Neural cell (in vitro differentiated cells): ENCODE data around the gene ITFG1. TPM values are rescaled to one million over a fixed set of nuclear protein-coding genes. Genes with fewer than 3 reads are reported as not detected.

ENCODE experiments used
- H2AFZ ChIP-seq: fragments of 200-600, 300-800 bp; sonication (generic), shearing (Covaris generic); 2 replicates; pipeline ENCODE4 v1.6.0; 2014; ENCODE audit warnings: low read depth, mild to moderate bottlenecking, antibody characterized with exemption, low read length, moderate library complexity
- H3F3A ChIP-seq: fragments of 200-600 bp; shearing (Covaris generic); 2 replicates; pipeline ENCODE4 v1.6.1; 2016; ENCODE audit warnings: mild to moderate bottlenecking, moderate library complexity, mixed read lengths, antibody characterized with exemption, low read length; ENCODE audit not compliant: insufficient read depth, poor library complexity, severe bottlenecking
- H3K27ac ChIP-seq: fragments of 200-600, 300-800 bp; sonication (generic), shearing (Covaris generic); 2 replicates; pipeline ENCODE4 v1.5.1; 2014; ENCODE audit warnings: mild to moderate bottlenecking, low read length, moderate library complexity
- H3K27me3 ChIP-seq: fragments of 300-800, 200-600 bp; sonication (generic), shearing (Covaris generic); 2 replicates; pipeline ENCODE4 v1.6.0; 2014; ENCODE audit warnings: mild to moderate bottlenecking, low read depth, low read length, moderate library complexity; ENCODE audit not compliant: insufficient read depth
- H3K36me3 ChIP-seq: fragments of 300-800, 200-600 bp; sonication (generic), shearing (Covaris generic); 2 replicates; pipeline ENCODE4 v1.5.1; 2014; ENCODE audit warnings: mild to moderate bottlenecking, antibody characterized with exemption, low read length, moderate library complexity; ENCODE audit not compliant: insufficient read depth
- H3K4me2 ChIP-seq: fragments of 300-800, 200-600 bp; sonication (generic), shearing (Covaris generic); 2 replicates; pipeline ENCODE4 v1.6.0; 2014; ENCODE audit warnings: mild to moderate bottlenecking, low read length
- H3K4me3 ChIP-seq: fragments of 300-800, 200-600 bp; sonication (generic), shearing (Covaris generic); 2 replicates; pipeline ENCODE4 v1.5.1; 2014; ENCODE audit warnings: mild to moderate bottlenecking, low read length, moderate library complexity
- H3K79me2 ChIP-seq: fragments of 200-600 bp; shearing (Covaris generic); replicated peaks from 2 replicates; pipeline ENCODE4 v1.6.0; 2014; ENCODE audit warnings: mild to moderate bottlenecking, low read length, moderate library complexity; ENCODE audit not compliant: insufficient read depth
- H3K9ac ChIP-seq: fragments of 300-800, 200-600 bp; sonication (generic), shearing (Covaris generic); 2 replicates; pipeline ENCODE4 v1.6.1; 2016; ENCODE audit warnings: mild to moderate bottlenecking, low read length, mixed read lengths
- H3K9me2 ChIP-seq: fragments of 200-600 bp; shearing (Covaris generic); 2 replicates; pipeline ENCODE4 v1.6.1; 2016; ENCODE audit warnings: mild to moderate bottlenecking, low read length, mixed read lengths; ENCODE audit not compliant: insufficient read depth
- H3K9me3 ChIP-seq: fragments of 200-600, 300-800 bp; sonication (generic), shearing (Covaris generic); 2 replicates; pipeline ENCODE4 v1.6.1; 2016; ENCODE audit warnings: mild to moderate bottlenecking, mixed run types, low read length, moderate library complexity, mixed read lengths
- H4K20me1 ChIP-seq: fragments of 200-600 bp; shearing (Covaris generic); 2 replicates; pipeline ENCODE4 v1.6.1; 2016; ENCODE audit warnings: mild to moderate bottlenecking, mixed run types; ENCODE audit not compliant: insufficient read depth
- CTCF ChIP-seq: fragments of 450-650 bp; IDR thresholded peaks from 2 replicates; pipeline ENCODE4 v1.5.1; 2014; ENCODE audit warnings: antibody characterized with exemption, mild to moderate bottlenecking, moderate library complexity; ENCODE audit not compliant: poor library complexity, severe bottlenecking
- EP300 ChIP-seq: fragments of 450-650 bp; conservative IDR thresholded peaks from 2 replicates; pipeline ENCODE4 v1.6.1; 2014; ENCODE audit warnings: antibody characterized with exemption, mild to moderate bottlenecking, moderate library complexity; ENCODE audit not compliant: poor library complexity, severe bottlenecking
- EZH2 ChIP-seq: fragments of 200-600, 300-800 bp; shearing (Covaris generic), sonication (generic); IDR thresholded peaks from 2 replicates; pipeline ENCODE4 v1.6.1; 2014; ENCODE audit warnings: antibody characterized with exemption, low read length, borderline replicate concordance, mild to moderate bottlenecking; ENCODE audit not compliant: insufficient read depth, poor library complexity, severe bottlenecking
- MXI1 ChIP-seq: fragments of 450-650 bp; conservative IDR thresholded peaks from 2 replicates; pipeline ENCODE4 v1.6.1; 2014; ENCODE audit warnings: antibody characterized with exemption, mild to moderate bottlenecking; ENCODE audit not compliant: poor library complexity, severe bottlenecking
- POLR2AphosphoS5 ChIP-seq: IDR thresholded peaks from 2 replicates; pipeline ENCODE4 v1.6.1; 2012
- RAD21 ChIP-seq: fragments of 450-650 bp; conservative IDR thresholded peaks from 2 replicates; pipeline ENCODE4 v1.6.1; 2014; ENCODE audit warnings: antibody characterized with exemption, mild to moderate bottlenecking, moderate library complexity
- SMC3 ChIP-seq: fragments of 450-650 bp; conservative IDR thresholded peaks from 2 replicates; pipeline ENCODE4 v1.6.1; 2014; ENCODE audit warnings: antibody characterized with exemption, mild to moderate bottlenecking, moderate library complexity; ENCODE audit not compliant: poor library complexity
- TAF1 ChIP-seq: IDR thresholded peaks from 2 replicates; pipeline ENCODE4 v1.6.1; 2012; ENCODE audit warnings: low read depth
- polyA plus RNA-seq: library from polyadenylated mRNA; depleted of rRNA; stranded (reverse); fragments of >200 nt; gene quantifications from 2 replicates; pipeline ENCODE4 v1.2.3, GENCODE V29; 2014
- TF ChIP-seq, protein P1 (sequence below): IDR thresholded peaks from 2 replicates; pipeline ENCODE4 v1.6.1; 2012; ENCODE audit warnings: borderline replicate concordance

The ITFG1 gene
- polyA plus RNA-seq, 1 donor from 2014 or later, result 155 TPM

DNA sequence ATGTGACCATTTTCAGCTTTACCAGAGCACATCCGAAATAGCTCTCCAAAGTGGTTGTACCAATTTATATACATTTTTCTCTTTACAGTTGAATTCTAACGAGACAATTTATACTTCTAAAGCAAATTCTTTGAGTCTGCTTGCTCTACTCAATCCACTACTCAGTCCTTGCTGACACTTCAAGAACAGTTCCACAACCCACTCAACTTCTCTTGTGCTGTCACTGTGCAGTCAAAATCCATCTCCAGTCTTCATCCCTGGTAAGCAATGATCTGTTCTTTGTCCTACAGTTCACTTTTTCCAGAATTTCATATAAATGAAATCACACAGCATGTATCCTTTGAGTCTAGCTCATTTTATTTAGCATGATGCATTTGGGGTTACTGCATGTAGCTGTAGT lies 347.7 kb downstream of the ITFG1 start:
- Histone ChIP-seq H3K4me3 (no peak overlapping the region), H3K9me3 (no peaks in the 10 kb centered on the region), H2AFZ (no peak overlapping the region), H4K20me1 (no peaks in the 10 kb centered on the region), H3K9ac (no peak overlapping the region), H3K36me3 (peaks cover 4% of the 10 kb centered on the region), H3K27ac (no peak overlapping the region), H3F3A (no peaks in the 10 kb centered on the region), H3K79me2 (no peaks in the 10 kb centered on the region), H3K27me3 (no peaks in the 10 kb centered on the region), H3K9me2 (no peaks in the 10 kb centered on the region), H3K4me2 (no peak overlapping the region)
- TF ChIP-seq EZH2 (no peak), RAD21 (no peak), TAF1 (no peak), CTCF (no peak), POLR2AphosphoS5 (no peak), EP300 (no peak), SMC3 (no peak), MXI1 (no peak)
- TF ChIP-seq, protein P1, sequence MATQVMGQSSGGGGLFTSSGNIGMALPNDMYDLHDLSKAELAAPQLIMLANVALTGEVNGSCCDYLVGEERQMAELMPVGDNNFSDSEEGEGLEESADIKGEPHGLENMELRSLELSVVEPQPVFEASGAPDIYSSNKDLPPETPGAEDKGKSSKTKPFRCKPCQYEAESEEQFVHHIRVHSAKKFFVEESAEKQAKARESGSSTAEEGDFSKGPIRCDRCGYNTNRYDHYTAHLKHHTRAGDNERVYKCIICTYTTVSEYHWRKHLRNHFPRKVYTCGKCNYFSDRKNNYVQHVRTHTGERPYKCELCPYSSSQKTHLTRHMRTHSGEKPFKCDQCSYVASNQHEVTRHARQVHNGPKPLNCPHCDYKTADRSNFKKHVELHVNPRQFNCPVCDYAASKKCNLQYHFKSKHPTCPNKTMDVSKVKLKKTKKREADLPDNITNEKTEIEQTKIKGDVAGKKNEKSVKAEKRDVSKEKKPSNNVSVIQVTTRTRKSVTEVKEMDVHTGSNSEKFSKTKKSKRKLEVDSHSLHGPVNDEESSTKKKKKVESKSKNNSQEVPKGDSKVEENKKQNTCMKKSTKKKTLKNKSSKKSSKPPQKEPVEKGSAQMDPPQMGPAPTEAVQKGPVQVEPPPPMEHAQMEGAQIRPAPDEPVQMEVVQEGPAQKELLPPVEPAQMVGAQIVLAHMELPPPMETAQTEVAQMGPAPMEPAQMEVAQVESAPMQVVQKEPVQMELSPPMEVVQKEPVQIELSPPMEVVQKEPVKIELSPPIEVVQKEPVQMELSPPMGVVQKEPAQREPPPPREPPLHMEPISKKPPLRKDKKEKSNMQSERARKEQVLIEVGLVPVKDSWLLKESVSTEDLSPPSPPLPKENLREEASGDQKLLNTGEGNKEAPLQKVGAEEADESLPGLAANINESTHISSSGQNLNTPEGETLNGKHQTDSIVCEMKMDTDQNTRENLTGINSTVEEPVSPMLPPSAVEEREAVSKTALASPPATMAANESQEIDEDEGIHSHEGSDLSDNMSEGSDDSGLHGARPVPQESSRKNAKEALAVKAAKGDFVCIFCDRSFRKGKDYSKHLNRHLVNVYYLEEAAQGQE, result no peak

DNA sequence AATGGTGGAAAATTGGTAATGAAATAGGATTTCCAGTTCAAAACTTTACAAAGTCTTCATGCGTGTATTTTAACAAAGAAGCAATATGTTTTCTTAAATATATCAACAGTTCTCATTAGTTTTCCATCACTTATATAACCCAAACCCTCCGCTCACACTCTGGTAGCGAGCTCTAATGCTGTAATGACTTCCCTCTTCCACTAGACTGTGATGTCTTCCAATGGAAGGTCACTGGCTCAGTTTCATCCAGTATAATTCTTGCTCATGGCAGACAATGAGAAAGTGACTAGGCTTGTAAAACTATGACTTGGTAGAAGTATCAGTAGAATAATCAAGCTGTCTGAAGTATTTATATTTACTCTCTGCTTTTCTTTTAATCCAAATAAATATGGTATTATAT lies 349.9 kb downstream of the ITFG1 start:
- Histone ChIP-seq H3K27me3 (no peaks in the 10 kb centered on the region), H2AFZ (no peak overlapping the region), H3K27ac (no peak overlapping the region), H3K4me3 (no peak overlapping the region), H3K9me3 (no peaks in the 10 kb centered on the region), H4K20me1 (no peaks in the 10 kb centered on the region), H3K36me3 (peaks cover 7% of the 10 kb centered on the region), H3K9me2 (no peaks in the 10 kb centered on the region), H3F3A (no peaks in the 10 kb centered on the region), H3K4me2 (no peak overlapping the region), H3K79me2 (no peaks in the 10 kb centered on the region), H3K9ac (no peak overlapping the region)
- TF ChIP-seq TAF1, result no peak

DNA sequence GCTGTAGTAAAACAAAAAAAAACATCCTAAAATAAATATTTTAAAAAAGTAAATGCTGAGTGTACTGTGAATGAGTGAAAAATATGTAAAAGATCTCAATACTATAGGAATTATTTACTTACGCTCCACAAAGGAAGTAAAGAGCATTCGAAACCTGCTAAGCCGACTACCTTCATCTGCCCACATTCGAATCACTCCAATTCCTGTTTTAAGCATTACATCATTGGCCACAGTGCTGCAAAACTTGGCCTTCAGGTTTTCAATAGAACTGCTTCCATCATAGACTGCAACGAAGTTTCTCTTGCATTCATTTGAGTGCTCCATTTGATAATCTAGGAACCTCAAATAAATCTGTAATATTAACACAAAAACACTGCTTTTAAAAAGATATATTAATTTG lies 351.5 kb downstream of the ITFG1 start:
- peaks cover 15% of the 10 kb centered on the region for H3K36me3 ChIP-seq
- no peaks in the 10 kb centered on the region for H3F3A ChIP-seq
- H3K9ac ChIP-seq, result no peak overlapping the region
- no peak overlapping the region for H3K27ac ChIP-seq
- no peaks in the 10 kb centered on the region for H3K79me2 ChIP-seq
- TF ChIP-seq CTCF (no peak), TAF1 (no peak), RAD21 (no peak), SMC3 (no peak), MXI1 (no peak), EP300 (no peak), EZH2 (no peak), POLR2AphosphoS5 (no peak)
- TF ChIP-seq, protein P1, result no peak
- H3K27me3 ChIP-seq, result no peaks in the 10 kb centered on the region
- no peaks in the 10 kb centered on the region for H3K9me3 ChIP-seq
- H2AFZ ChIP-seq, result no peak overlapping the region
- no peak overlapping the region for H3K4me2 ChIP-seq
- no peaks in the 10 kb centered on the region for H4K20me1 ChIP-seq
- no peaks in the 10 kb centered on the region for H3K9me2 ChIP-seq
- no peak overlapping the region for H3K4me3 ChIP-seq
